Progenitor cell of endocrine pancreas (in vitro differentiated cells): ENCODE results near the gene PSMC5. TPM values are rescaled to one million over a fixed set of nuclear protein-coding genes. Genes with fewer than 3 reads are reported as not detected.
A peak's percentile ranks its signal among the peaks of the same experiment; 100 is the strongest.

Source experiments
- DNase-seq: peaks from one replicate; pipeline ENCODE4 v3.0.0; 2021; ENCODE audit warnings: low spot score; ENCODE audit not compliant: unreplicated experiment
- H3K27ac Mint-ChIP-seq: 2 replicates; pipeline ENCODE4 v1.8.0; 2021; ENCODE audit warnings: mild to moderate bottlenecking, moderate library complexity, mixed read lengths
- H3K27me3 Mint-ChIP-seq: 2 replicates; pipeline ENCODE4 v1.8.0; 2021; ENCODE audit warnings: mixed read lengths
- H3K36me3 Mint-ChIP-seq: 2 replicates; pipeline ENCODE4 v1.8.0; 2022; ENCODE audit warnings: mixed read lengths; ENCODE audit not compliant: insufficient read depth
- H3K4me1 Mint-ChIP-seq: 2 replicates; pipeline ENCODE4 v1.8.0; 2021; ENCODE audit warnings: low read depth, mixed read lengths
- H3K4me3 Mint-ChIP-seq: 2 replicates; pipeline ENCODE4 v1.8.0; 2021; ENCODE audit warnings: low read depth, mild to moderate bottlenecking, moderate library complexity, mixed read lengths
- H3K9me3 Mint-ChIP-seq: 2 replicates; pipeline ENCODE4 v1.8.0; 2021; ENCODE audit warnings: low read depth, mixed read lengths
- CTCF ChIP-seq: fragments of 200-600 bp; sonication (generic); IDR thresholded peaks from one replicate; pipeline ENCODE4 v1.5.0; 2021; ENCODE audit warnings: antibody characterized with exemption, mild to moderate bottlenecking; ENCODE audit not compliant: unreplicated experiment
- total RNA-seq: library from RNA; stranded (reverse); gene quantifications from 2 replicates; pipeline ENCODE4 v1.2.1, GENCODE V29; 2021

Gene PSMC5
- total RNA-seq, 1 donor from 2014 or later: 101 TPM

- no peak overlapping the region for H3K4me3 Mint-ChIP-seq
- no peak overlapping the region for H3K27ac Mint-ChIP-seq
- peaks cover 22% of the 10 kb centered on the region for H3K36me3 Mint-ChIP-seq
- H3K4me1 Mint-ChIP-seq: peaks cover 7% of the 10 kb centered on the region
- no peaks in the 10 kb centered on the region for H3K27me3 Mint-ChIP-seq
- TF ChIP-seq CTCF: no peak
- DNase-seq: no peak
- H3K9me3 Mint-ChIP-seq: no peaks in the 10 kb centered on the region
Observed at GRCh38 chr17:63816123-63816522, 11.1 kb upstream of the PSMC5 start.

GRCh38 chr17:63816669-63817068 lies 10.6 kb upstream of the PSMC5 start:
- Mint-ChIP-seq H3K36me3 (peaks cover 22% of the 10 kb centered on the region), H3K9me3 (no peaks in the 10 kb centered on the region), H3K4me1 (peaks cover 7% of the 10 kb centered on the region), H3K27me3 (no peaks in the 10 kb centered on the region), H3K27ac (no peak overlapping the region), H3K4me3 (no peak overlapping the region)
- TF ChIP-seq CTCF: no peak
- DNase-seq: no peak

GRCh38 chr17:63817736-63818385 lies 9.4 kb upstream of the PSMC5 start:
- Mint-ChIP-seq H3K27ac (peak overlapping the region; percentile 48), H3K27me3 (no peaks in the 10 kb centered on the region), H3K9me3 (no peaks in the 10 kb centered on the region), H3K4me1 (peaks cover 7% of the 10 kb centered on the region), H3K36me3 (peaks cover 29% of the 10 kb centered on the region), H3K4me3 (no peak overlapping the region)
- DNase-seq: no peak
- no peak for TF ChIP-seq CTCF

GRCh38 chr17:63819131-63819530 lies 8.1 kb upstream of the PSMC5 start:
- no peak for DNase-seq
- Mint-ChIP-seq H3K4me3 (no peak overlapping the region), H3K27me3 (no peaks in the 10 kb centered on the region), H3K36me3 (peaks cover 34% of the 10 kb centered on the region), H3K4me1 (peaks cover 7% of the 10 kb centered on the region), H3K27ac (peak overlapping the region; percentile 94), H3K9me3 (no peaks in the 10 kb centered on the region)
- TF ChIP-seq CTCF: no peak

GRCh38 chr17:63819585-63820537 lies 7.4 kb upstream of the PSMC5 start:
- Mint-ChIP-seq H3K27ac (peak overlapping the region; percentile 94), H3K9me3 (no peaks in the 10 kb centered on the region), H3K27me3 (no peaks in the 10 kb centered on the region), H3K4me3 (no peak overlapping the region), H3K36me3 (peaks cover 39% of the 10 kb centered on the region), H3K4me1 (peaks cover 7% of the 10 kb centered on the region)
- TF ChIP-seq CTCF: no peak
- DNase-seq: no peak
